Glomerular endothelial cell (primary cell): Measurements from ENCODE around the gene PRKCQ. TPM values are rescaled to one million over a fixed set of nuclear protein-coding genes. Genes with fewer than 3 reads are reported as not detected.
"Not testable (repeated sequence)": the region's sequence is repeated elsewhere in the genome, so short reads cannot be mapped to it uniquely, and the experiment has no call there.

Experiments used
- DNase-seq: peaks from one replicate; pipeline ENCODE4 v3.0.0-alpha.2; 2011; ENCODE audit warnings: low read depth, low spot score; ENCODE audit errors: extremely low read depth
- total RNA-seq: library from RNA; depleted of rRNA; stranded (reverse); fragments of >200 nt; gene quantifications from 2 replicates; pipeline ENCODE4 v1.2.3, GENCODE V29; 2015

Gene PRKCQ
- total RNA-seq, 1 donor from 2014 or later = 1.8 TPM

DNA sequence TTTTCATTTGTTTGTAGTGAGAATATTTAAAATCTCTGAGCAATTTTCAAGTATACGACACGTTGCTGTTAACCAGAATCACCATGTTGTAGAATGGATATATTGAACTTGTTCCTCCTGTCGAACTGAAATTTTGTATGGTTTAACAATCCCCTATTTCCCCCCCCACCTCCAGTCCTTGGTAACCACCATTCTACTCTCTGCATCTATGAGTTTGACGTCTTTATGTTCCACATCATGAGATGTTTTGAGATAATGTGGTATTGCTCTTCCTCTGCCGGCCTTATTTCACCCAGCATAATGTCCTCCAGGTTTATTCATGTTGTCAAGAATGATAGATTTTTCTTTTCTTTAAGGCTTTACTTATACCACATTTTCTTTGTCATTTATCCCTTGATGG, 17.4 kb upstream of the PRKCQ start:
- DNase-seq = no peak

DNA sequence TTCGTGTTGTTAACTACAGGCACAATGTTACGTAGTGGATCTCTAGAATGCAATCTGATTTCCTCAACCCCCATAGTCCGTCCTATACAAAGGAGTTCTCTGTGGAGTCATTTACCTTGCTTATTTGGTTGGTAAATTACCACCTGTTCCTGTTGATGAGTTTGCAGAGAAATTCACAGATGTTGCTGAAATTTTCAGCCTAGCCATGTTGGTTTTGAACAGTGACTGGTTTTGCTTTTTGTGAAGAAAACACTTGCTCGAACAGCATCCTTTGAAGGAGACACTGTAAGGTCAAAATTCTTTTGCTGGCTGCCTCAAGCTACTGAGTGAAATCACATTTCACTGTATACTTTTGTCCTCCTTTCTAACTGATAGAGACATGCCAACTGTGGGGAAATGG, 15.4 kb upstream of the PRKCQ start:
- no peak for DNase-seq

DNA sequence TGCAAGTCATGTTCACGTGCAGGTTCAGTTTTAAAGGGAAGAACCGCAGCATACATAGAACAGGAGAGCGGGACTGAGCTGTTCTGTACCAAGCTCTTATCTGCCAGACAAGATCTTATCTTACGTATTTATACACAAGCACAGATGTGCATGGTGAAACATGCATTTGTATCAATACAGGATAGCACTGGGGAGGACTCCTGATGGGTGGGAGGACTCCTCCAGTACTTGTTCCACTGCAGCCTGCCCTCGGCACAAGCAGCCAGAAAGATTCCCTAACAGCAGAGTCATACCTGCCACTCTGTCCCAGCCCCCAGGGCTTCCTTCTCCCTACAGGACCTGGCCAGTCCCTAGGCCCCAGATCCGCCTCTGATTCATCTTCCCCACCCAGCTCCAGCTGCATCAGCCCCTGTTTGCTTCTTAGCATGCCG, 13.2 kb upstream of the PRKCQ start:
- no peak for DNase-seq

DNA sequence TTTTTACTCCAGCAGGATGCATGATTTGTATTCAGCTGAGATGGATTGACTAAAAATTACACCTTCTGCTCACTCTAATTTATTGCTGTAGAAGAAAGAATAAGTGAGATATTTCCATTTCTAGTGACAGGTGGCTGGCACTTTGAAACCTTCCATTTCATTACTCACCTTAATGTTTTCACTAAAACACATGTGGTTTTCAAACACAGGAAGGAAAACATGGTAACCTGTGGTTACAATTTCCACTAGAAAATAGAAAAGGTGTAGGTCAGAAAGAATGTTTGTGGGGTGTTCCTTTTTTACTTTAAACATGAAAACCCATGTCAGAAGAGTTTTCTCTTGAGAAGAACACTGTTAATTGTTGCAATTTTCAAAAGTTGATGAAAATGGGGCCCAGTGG, 12.0 kb upstream of the PRKCQ start:
- no peak for DNase-seq

DNA sequence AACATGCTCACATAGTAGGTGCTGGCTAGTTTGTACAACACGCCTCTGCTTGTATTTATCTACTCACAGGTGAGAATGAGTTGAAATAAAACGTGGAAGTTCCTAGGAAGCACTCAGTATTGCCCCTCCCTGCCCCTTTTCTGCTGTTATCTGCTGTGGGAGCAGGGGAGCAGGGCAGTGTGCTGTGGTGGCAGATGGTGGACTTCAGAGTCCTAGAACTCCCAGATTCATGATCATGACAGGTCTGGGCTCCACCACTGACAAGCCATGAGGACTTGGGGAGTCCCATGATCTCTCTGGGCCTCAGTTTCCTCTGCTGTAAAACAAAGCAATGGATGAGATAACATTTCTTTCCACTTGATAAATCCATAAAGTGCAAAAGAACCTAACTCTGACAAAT, 11.6 kb upstream of the PRKCQ start:
- DNase-seq = no peak

DNA sequence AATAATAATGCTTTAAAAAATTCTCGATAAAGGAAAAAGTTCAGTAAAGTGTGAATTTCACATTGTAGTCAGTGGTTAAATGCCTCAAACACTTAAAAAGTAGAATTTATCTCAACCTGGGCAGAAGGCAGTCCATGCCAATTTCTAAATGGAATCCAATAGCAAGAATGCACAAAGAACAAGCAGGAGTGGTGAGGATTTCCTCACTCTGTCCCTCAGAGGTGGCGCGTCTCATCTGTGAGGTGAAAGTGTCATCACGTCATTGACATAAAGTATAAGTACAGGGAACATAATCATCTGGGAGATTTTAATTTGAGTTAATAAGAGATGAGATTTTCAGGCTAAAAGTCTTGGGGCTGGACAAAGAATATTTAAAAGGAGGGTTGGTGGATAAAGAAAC, 10.0 kb upstream of the PRKCQ start:
- DNase-seq = no peak

DNA sequence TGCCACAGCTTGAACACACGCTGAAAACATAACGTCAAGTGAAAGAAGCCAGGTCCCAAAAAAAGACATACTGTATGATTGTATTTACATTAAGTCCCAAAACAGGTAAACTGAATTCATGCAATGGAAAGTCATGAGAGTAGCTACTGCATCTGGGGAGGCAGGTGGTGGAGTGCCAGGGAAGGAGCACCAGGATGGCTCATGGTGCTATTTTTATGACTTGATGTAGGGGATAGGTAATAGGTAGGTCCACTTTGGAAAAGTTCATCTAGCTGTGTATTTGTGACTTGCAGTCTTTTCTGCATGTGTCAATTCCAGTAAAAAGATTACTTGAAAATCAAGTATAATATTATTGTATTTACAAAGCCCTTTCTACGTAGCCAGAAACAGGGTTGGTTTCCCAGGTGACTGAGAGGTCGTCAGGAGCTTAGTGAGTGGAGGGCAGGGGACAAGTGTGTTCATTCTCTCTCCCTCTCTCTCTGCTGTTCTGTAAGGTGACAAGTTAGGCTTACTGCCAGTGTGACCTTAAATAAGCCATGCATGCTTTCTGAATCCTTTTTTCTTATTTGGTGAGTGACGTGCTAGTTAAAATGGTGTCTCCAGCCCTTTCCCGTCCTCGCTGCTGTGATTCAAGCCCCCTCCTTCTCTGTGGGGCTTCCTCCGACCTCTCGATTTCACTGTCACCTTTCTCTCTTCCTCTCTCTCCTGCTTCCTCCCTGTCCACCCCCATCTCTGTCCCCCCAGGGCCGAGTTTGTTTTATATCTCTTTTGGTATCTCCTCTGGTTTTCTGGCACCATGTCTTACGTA, 9.4 kb upstream of the PRKCQ start:
- DNase-seq = no peak

DNA sequence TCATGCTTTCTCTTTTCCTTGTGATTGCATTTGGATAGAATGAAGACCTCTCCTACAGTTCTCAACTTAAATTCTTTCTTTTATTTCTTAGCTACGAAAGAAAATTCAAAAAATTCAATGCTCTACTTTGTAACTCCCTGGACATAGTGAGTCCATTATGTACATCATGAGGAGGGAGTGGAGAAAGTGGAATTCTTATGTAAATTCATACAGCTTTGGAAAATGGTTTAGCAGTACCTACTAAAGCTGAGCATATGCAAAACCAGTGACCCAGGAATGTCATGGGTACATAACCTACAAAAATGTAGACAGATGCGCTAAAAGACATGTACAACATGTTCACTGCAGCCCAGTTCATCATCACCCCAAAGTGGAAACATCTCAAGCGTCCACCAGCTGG, 8.8 kb upstream of the PRKCQ start:
- DNase-seq = no peak

DNA sequence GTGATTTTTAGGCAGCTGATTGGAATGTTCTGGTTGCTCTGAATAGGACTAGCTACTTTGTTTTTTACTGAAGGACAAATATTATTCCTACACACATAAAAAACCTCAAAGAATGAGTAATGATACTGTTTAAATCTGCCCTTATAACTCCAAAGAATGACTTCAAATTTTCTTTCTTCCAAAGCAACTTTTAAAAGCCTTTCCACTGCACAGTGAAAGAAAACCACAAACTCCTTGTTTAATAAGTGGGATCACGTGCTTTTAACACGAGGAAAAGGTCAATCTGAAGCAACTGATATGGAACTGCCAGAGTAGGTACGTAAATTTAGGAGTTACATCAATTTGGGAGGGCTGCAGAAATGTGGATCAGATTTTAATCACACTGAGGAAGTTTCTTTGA, 8.0 kb upstream of the PRKCQ start:
- no peak for DNase-seq

DNA sequence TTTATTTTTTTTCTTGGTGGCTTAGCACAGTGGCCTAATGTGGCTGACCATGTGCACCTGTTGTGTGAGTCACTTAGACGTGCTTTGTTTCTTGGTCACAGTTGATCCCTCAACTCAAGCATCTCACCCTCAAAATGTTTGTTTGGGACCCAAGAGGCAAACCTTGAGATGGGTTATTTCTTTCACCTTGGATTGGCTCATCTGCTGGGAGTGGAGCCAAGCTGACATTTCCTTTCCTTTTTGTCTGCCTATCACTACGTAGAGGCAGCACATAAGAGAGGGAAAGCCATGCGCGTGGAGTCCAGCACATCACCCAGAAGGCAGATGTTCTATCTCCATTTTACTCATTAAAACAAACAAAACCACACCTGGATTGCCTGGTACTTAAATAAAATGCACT, 6.4 kb upstream of the PRKCQ start:
- no peak for DNase-seq

DNA sequence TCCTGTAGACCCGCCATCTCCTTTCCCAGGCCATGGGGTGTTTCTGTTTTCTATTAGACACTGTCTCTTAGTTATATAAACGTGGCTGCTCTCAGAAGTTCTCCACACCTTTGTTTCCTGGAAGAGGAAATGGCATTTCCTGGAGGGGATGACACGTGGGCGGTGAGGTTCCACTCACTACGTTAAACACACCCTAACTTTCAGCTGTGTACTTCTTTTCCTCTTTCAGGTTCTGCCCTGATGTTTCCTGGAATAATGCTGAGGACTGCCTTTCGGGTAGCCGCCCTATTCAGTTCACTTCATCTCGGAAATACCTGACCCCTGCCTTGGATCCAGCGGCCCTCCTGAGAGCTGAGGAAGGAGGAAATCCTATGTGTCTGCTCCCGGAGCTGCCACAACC, 3.4 kb upstream of the PRKCQ start:
- DNase-seq = no peak

DNA sequence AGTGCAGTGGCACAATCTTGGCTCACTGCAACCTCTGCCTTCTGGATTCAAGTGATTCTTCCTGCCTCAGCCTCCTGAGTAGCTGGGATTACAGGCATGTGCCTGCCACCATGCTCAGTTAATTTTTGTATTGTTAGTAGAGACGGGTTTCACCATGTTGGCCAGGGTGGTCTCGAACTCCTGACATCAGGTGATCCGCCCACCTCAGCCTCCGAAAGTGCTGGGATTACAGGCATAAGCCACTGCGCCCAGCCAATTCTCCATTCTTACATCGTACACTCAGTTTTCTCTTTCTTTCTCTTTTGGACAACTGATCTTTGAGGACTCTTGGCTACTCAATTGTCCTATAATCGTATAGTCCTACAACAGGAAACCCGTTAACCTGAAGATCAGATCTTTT, 2.8 kb upstream of the PRKCQ start:
- DNase-seq = not testable (repeated sequence)

DNA sequence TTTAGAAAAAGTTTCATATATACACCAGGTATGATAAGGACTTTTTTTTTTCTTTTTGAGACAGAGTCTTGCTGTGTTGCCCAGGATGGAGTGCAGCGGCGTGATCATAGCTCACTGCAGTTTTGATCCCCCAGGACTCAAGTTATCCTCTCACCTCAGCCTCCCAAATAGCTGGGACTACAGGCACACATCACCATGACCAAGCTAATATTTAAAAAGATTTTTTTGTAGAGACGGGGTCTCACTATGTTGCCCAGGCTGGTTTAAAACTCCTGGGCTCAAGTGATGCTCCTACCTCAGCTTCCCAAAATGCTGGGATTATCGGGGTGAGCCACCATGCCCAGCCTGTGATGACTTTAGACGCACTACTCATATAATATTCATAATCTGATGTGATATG, 2.2 kb upstream of the PRKCQ start:
- no peak for DNase-seq

DNA sequence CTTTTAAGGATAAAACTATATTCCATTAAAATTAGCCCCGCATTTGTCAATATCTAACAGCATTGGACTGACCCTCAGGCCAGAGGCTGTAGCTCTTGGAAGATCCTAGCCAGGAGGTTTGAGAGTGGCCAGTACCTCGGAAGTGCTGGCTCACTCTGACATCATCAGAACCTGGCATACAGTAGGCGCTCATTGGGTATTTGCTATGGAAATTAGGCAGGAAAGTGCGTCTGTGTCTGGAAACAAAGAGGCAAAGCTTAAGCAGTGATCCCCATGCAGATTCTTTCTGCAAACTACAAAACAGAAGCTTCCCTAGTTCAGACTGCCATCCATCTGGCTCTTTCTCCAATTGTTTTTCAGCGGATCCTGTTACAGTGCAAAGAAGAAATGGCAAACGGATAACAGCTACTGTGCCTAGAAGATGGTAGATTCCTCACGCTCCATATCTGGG, 1.7 kb upstream of the PRKCQ start:
- DNase-seq = no peak

DNA sequence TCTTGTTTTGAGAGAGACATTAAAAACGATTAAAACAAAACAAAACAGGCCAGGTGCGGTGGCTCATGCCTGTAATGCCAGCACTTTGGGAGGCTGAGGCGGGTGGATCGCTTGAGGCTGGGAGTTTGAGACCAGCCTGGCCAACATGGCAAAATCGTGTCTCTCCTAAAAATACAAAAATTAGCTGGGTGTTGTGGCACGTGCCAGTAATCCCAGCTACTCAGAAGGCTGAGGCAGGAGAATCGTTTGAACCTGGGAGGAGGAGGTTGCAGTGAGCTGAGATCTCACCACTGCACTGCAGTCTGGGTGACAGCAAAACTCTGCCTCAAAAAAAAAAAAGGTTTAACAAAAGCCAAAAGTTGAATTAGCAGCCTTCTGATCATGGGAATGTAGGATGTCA, 1.1 kb upstream of the PRKCQ start:
- DNase-seq = not testable (repeated sequence)

DNA sequence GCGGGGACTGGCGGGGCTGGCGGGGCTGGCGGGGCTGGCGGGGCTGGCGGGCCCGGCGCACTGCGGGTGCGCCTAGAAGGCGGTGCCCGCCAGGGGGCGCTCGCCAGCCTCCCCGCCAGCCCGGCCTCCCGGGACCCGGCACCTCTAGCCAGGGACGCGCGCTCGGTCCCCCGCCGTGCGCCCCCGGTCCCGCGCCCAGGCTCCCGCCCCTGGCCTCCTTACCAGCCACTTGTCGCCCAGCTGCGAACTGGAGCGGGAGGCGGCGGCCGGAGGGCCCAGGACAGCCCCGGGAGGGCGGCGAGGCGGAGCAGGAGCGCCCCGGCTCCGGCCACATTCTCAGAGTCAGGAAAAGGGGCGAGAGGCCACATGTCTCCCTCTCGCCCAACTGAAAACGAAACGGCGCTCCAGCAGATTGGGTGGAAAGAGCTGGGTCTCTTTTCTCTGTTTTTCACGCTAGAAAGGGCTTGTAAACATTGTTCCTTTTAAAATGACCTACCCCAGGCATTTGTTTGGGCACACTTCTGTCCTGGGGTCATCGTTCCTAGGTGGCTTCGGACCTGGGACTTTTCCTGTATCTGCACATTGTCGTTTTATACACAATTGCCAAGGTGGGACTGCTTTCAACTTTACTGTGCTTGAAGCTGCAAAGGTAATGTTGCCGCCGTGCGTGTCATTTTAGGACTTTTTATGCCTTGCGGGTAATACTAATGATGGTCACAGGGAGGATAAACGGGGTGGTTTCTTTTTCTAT, 378 bp upstream of the PRKCQ start:
- DNase-seq = peak; percentile 5

DNA sequence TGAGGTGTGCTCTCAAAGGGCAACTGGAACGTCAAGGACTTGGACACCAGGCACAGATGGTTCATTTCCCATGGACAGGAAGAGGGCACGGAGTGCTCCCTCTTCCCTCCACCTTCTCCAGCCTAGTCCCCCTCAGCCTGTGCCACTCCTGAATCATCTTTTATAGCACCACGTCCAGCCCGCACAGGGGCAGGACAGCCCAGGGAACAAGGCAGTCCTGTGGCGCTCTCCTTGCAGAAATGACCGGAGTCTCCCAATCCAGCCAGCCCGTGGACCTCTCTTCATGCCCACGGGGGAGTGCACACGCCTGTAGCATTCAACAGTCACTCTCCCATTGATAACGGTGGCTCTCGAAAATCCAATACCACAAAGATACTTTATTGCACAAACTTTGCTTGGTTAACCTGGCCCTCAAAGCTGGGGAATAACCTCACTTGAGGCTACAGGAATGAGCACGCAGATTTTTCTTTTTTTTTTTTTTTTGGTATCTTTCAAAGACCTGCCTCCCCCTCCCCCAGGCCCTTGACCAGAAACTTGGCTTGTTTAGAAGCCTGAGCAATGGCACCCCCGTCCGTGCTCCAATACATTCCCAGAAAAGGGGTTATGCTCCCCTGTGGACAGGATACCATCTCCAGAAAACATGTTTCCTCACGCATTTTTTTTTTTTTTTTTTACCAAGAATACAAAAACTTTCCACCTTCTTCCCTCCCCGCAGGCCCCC, 733 bp downstream of the PRKCQ start:
- no peak for DNase-seq

DNA sequence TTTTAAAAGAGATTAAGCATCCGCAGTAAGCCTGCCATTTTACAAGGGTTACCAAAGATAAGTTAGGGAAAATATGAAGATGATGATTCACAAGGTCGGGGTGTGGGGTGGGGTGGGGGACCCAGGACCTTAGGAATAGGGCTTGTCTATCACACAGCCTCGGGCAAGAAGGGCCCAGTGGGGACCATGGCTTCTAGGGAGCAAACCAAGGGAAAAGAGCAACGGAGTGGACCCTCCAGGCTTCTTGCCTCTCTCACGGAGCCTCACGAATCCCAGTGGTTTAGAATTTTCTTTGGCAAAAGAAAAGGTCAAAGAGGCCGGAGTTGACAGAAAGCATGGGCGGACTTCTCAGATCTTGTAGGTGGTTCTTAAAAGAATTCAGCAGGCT, 1.3 kb downstream of the PRKCQ start:
- no peak for DNase-seq

DNA sequence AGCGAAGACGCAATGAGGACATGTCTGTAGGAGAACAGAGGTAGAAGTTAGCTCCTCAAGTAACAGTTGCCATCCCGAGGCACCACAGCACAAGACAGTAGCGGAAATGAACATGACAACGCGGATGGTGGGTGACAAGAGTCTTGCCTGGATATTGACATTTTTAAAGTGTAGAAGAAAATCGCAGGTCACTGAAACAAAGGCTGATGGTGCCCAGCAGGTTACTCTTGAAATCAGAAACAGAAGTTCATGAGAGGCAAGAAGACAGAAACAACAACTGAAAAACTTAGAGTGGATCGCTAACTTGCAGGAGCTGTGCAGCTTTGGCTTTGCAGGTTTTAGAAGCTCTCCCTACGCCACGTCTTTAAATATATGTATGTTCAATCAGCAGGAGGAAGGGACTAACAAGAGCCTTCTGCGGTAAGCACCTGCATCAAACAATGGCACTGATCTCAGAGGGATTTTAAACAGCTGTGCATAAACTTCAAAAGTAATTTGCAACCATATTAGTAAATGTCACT, 1.8 kb downstream of the PRKCQ start:
- no peak for DNase-seq

DNA sequence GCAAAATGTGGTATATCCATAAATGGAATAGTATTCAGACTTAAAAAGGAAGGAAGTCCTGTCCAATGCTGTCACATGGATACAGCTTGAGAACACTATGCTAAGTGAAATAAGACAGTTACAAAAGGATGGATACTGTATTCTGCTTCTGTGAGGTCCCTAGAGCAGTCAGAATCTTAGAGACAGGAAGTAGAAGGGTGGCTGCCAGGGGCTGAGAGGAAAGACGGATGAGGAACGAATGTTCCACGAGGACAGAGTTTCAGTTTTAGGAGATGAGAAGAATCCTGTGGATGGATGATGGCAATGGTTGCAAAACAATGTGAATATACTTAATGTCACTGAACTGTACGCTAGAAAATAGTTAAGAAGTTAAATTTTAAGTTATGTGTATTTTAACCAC, 3.8 kb downstream of the PRKCQ start:
- DNase-seq = no peak

DNA sequence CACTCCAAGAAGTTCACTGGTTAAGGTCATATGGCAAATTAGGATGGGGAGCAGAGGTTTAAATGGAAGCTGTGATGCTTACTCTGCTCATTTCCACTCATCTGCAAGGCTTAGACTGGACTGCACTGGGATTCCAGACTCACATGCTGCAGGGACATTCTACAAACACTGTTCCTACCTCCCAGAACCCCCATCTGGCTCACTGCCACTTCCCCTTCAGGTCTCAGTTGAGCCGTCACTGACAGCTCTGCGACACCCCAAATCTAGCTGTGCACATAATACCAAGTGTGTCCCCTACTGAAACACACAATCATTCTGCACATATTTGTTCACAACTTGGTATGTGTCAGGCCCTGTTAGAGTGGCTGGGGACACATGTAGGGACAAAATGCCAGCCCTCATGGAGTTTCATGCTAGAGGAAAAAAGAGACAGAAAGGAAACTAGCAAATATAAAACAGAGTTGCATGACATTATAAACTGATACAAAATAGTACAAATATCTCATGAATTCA, 5.4 kb downstream of the PRKCQ start:
- DNase-seq = no peak
